Lower lobe of right lung (tissue), 2 donors: ENCODE measurements around the gene SNCA. TPM values are rescaled to one million over a fixed set of nuclear protein-coding genes. Genes with fewer than 3 reads are reported as not detected.

ENCODE experiments used
- ATAC-seq, 2 donors: fragments of 200-7000 bp; cut with Tn5 transposase; one replicate each; pipeline ENCODE4 v1.9.1; 2020 to 2022; ENCODE audit warnings: mild to moderate bottlenecking in 2 of 2, moderate library complexity in 2 of 2
- DNase-seq: peaks from one replicate; pipeline ENCODE4 v3.0.0-alpha.2; 2020
- H3K27ac ChIP-seq: fragments of 200-600 bp; one replicate; pipeline ENCODE4 v1.8.0; 2022
- H3K27me3 ChIP-seq: fragments of 200-600 bp; one replicate; pipeline ENCODE4 v1.8.0; 2022; ENCODE audit warnings: low read depth
- H3K36me3 ChIP-seq: fragments of 200-600 bp; one replicate; pipeline ENCODE4 v1.8.0; 2022; ENCODE audit warnings: mild to moderate bottlenecking
- H3K4me1 ChIP-seq: fragments of 200-600 bp; one replicate; pipeline ENCODE4 v1.8.0; 2022
- H3K4me3 ChIP-seq: fragments of 200-600 bp; one replicate; pipeline ENCODE4 v1.8.0; 2022; ENCODE audit warnings: mild to moderate bottlenecking
- H3K9me3 ChIP-seq: fragments of 200-600 bp; one replicate; pipeline ENCODE4 v1.8.0; 2022
- CTCF ChIP-seq: fragments of 200-600 bp; IDR thresholded peaks from one replicate; pipeline ENCODE4 v1.8.0; 2022; ENCODE audit warnings: antibody characterized with exemption, mild to moderate bottlenecking
- intact Hi-C: fragments of 100-400 bp; cut with DNase I; formaldehyde crosslinking; loops from one replicate; pipeline ENCODE4 v1.11.0; 2022
- total RNA-seq: library from RNA; stranded (reverse); fragmentation: NEBNext Ultra II Directional; extraction: Animal tissue kit (Norgen Biotek cat#: 25700); gene quantifications from one replicate; pipeline ENCODE4 v1.2.1, GENCODE V29; 2021
- donor health status: DM: no; HTN: yes; CAD: no; lungs with severe emphysema.

Gene SNCA
- total RNA-seq, 1 donor from 2014 or later, result 7.8 TPM

GRCh38 chr4:89715631-89716030 is 121.3 kb downstream of the SNCA start:
- Histone ChIP-seq H3K36me3 (no peaks in the 10 kb centered on the region), H3K27ac (no peak overlapping the region), H3K4me3 (no peak overlapping the region), H3K4me1 (no peaks in the 10 kb centered on the region), H3K27me3 (no peaks in the 10 kb centered on the region), H3K9me3 (no peaks in the 10 kb centered on the region)
- no peak for TF ChIP-seq CTCF
- intact Hi-C loops, result no loop called here
- ATAC-seq (no peak), DNase-seq (no peak)

- DNase-seq, result no peak
- H3K9me3 ChIP-seq, result no peaks in the 10 kb centered on the region
- intact Hi-C loops, result no loop called here
- H3K36me3 ChIP-seq, result no peaks in the 10 kb centered on the region
- H3K4me1 ChIP-seq, result no peaks in the 10 kb centered on the region
- ATAC-seq, result no peak
- TF ChIP-seq CTCF, result no peak
- no peaks in the 10 kb centered on the region for H3K27me3 ChIP-seq
- H3K4me3 ChIP-seq, result no peak overlapping the region
- no peak overlapping the region for H3K27ac ChIP-seq
These were observed 124.1 kb downstream of the SNCA start for GRCh38 chr4:89712827-89713226.

- Histone ChIP-seq H3K36me3 (no peaks in the 10 kb centered on the region), H3K4me1 (no peaks in the 10 kb centered on the region), H3K27ac (no peak overlapping the region), H3K9me3 (no peaks in the 10 kb centered on the region), H3K27me3 (no peaks in the 10 kb centered on the region), H3K4me3 (no peak overlapping the region)
- ATAC-seq (no peak), DNase-seq (no peak)
- intact Hi-C loops, result no loop called here
- no peak for TF ChIP-seq CTCF
These were observed 124.8 kb downstream of the SNCA start for GRCh38 chr4:89712141-89712540.

GRCh38 chr4:89708903-89709421 is 128.0 kb downstream of the SNCA start:
- ATAC-seq (no peak), DNase-seq (no peak)
- H3K27ac ChIP-seq, result no peak overlapping the region
- H3K4me3 ChIP-seq, result no peak overlapping the region
- no peaks in the 10 kb centered on the region for H3K9me3 ChIP-seq
- H3K36me3 ChIP-seq, result no peaks in the 10 kb centered on the region
- H3K4me1 ChIP-seq, result no peaks in the 10 kb centered on the region
- no peaks in the 10 kb centered on the region for H3K27me3 ChIP-seq
- TF ChIP-seq CTCF, result no peak
- intact Hi-C loops, result no loop called here

- no peaks in the 10 kb centered on the region for H3K9me3 ChIP-seq
- intact Hi-C loops, result no loop called here
- TF ChIP-seq CTCF, result no peak
- no peaks in the 10 kb centered on the region for H3K27me3 ChIP-seq
- DNase-seq (no peak), ATAC-seq (no peak)
- H3K27ac ChIP-seq, result no peak overlapping the region
- no peaks in the 10 kb centered on the region for H3K36me3 ChIP-seq
- H3K4me1 ChIP-seq, result no peaks in the 10 kb centered on the region
- H3K4me3 ChIP-seq, result no peak overlapping the region
These were observed 129.5 kb downstream of the SNCA start for GRCh38 chr4:89707467-89707866.
